Neural cell (in vitro differentiated cells): ENCODE results near the gene ZDHHC7. TPM values are rescaled to one million over a fixed set of nuclear protein-coding genes. Genes with fewer than 3 reads are reported as not detected.

Experiments
- H2AFZ ChIP-seq: fragments of 200-600, 300-800 bp; sonication (generic), shearing (Covaris generic); 2 replicates; pipeline ENCODE4 v1.6.0; 2014; ENCODE audit warnings: low read depth, mild to moderate bottlenecking, antibody characterized with exemption, low read length, moderate library complexity
- H3F3A ChIP-seq: fragments of 200-600 bp; shearing (Covaris generic); 2 replicates; pipeline ENCODE4 v1.6.1; 2016; ENCODE audit warnings: mild to moderate bottlenecking, moderate library complexity, mixed read lengths, antibody characterized with exemption, low read length; ENCODE audit not compliant: insufficient read depth, poor library complexity, severe bottlenecking
- H3K27ac ChIP-seq: fragments of 200-600, 300-800 bp; sonication (generic), shearing (Covaris generic); 2 replicates; pipeline ENCODE4 v1.5.1; 2014; ENCODE audit warnings: mild to moderate bottlenecking, low read length, moderate library complexity
- H3K27me3 ChIP-seq: fragments of 300-800, 200-600 bp; sonication (generic), shearing (Covaris generic); 2 replicates; pipeline ENCODE4 v1.6.0; 2014; ENCODE audit warnings: mild to moderate bottlenecking, low read depth, low read length, moderate library complexity; ENCODE audit not compliant: insufficient read depth
- H3K36me3 ChIP-seq: fragments of 300-800, 200-600 bp; sonication (generic), shearing (Covaris generic); 2 replicates; pipeline ENCODE4 v1.5.1; 2014; ENCODE audit warnings: mild to moderate bottlenecking, antibody characterized with exemption, low read length, moderate library complexity; ENCODE audit not compliant: insufficient read depth
- H3K4me2 ChIP-seq: fragments of 300-800, 200-600 bp; sonication (generic), shearing (Covaris generic); 2 replicates; pipeline ENCODE4 v1.6.0; 2014; ENCODE audit warnings: mild to moderate bottlenecking, low read length
- H3K4me3 ChIP-seq: fragments of 300-800, 200-600 bp; sonication (generic), shearing (Covaris generic); 2 replicates; pipeline ENCODE4 v1.5.1; 2014; ENCODE audit warnings: mild to moderate bottlenecking, low read length, moderate library complexity
- H3K79me2 ChIP-seq: fragments of 200-600 bp; shearing (Covaris generic); replicated peaks from 2 replicates; pipeline ENCODE4 v1.6.0; 2014; ENCODE audit warnings: mild to moderate bottlenecking, low read length, moderate library complexity; ENCODE audit not compliant: insufficient read depth
- H3K9ac ChIP-seq: fragments of 300-800, 200-600 bp; sonication (generic), shearing (Covaris generic); 2 replicates; pipeline ENCODE4 v1.6.1; 2016; ENCODE audit warnings: mild to moderate bottlenecking, low read length, mixed read lengths
- H3K9me2 ChIP-seq: fragments of 200-600 bp; shearing (Covaris generic); 2 replicates; pipeline ENCODE4 v1.6.1; 2016; ENCODE audit warnings: mild to moderate bottlenecking, low read length, mixed read lengths; ENCODE audit not compliant: insufficient read depth
- H3K9me3 ChIP-seq: fragments of 200-600, 300-800 bp; sonication (generic), shearing (Covaris generic); 2 replicates; pipeline ENCODE4 v1.6.1; 2016; ENCODE audit warnings: mild to moderate bottlenecking, mixed run types, low read length, moderate library complexity, mixed read lengths
- H4K20me1 ChIP-seq: fragments of 200-600 bp; shearing (Covaris generic); 2 replicates; pipeline ENCODE4 v1.6.1; 2016; ENCODE audit warnings: mild to moderate bottlenecking, mixed run types; ENCODE audit not compliant: insufficient read depth
- CTCF ChIP-seq: fragments of 450-650 bp; IDR thresholded peaks from 2 replicates; pipeline ENCODE4 v1.5.1; 2014; ENCODE audit warnings: antibody characterized with exemption, mild to moderate bottlenecking, moderate library complexity; ENCODE audit not compliant: poor library complexity, severe bottlenecking
- EP300 ChIP-seq: fragments of 450-650 bp; conservative IDR thresholded peaks from 2 replicates; pipeline ENCODE4 v1.6.1; 2014; ENCODE audit warnings: antibody characterized with exemption, mild to moderate bottlenecking, moderate library complexity; ENCODE audit not compliant: poor library complexity, severe bottlenecking
- EZH2 ChIP-seq: fragments of 200-600, 300-800 bp; shearing (Covaris generic), sonication (generic); IDR thresholded peaks from 2 replicates; pipeline ENCODE4 v1.6.1; 2014; ENCODE audit warnings: antibody characterized with exemption, low read length, borderline replicate concordance, mild to moderate bottlenecking; ENCODE audit not compliant: insufficient read depth, poor library complexity, severe bottlenecking
- MXI1 ChIP-seq: fragments of 450-650 bp; conservative IDR thresholded peaks from 2 replicates; pipeline ENCODE4 v1.6.1; 2014; ENCODE audit warnings: antibody characterized with exemption, mild to moderate bottlenecking; ENCODE audit not compliant: poor library complexity, severe bottlenecking
- POLR2AphosphoS5 ChIP-seq: IDR thresholded peaks from 2 replicates; pipeline ENCODE4 v1.6.1; 2012
- RAD21 ChIP-seq: fragments of 450-650 bp; conservative IDR thresholded peaks from 2 replicates; pipeline ENCODE4 v1.6.1; 2014; ENCODE audit warnings: antibody characterized with exemption, mild to moderate bottlenecking, moderate library complexity
- REST ChIP-seq: IDR thresholded peaks from 2 replicates; pipeline ENCODE4 v1.6.1; 2012; ENCODE audit warnings: borderline replicate concordance
- SMC3 ChIP-seq: fragments of 450-650 bp; conservative IDR thresholded peaks from 2 replicates; pipeline ENCODE4 v1.6.1; 2014; ENCODE audit warnings: antibody characterized with exemption, mild to moderate bottlenecking, moderate library complexity; ENCODE audit not compliant: poor library complexity
- TAF1 ChIP-seq: IDR thresholded peaks from 2 replicates; pipeline ENCODE4 v1.6.1; 2012; ENCODE audit warnings: low read depth
- polyA plus RNA-seq: library from polyadenylated mRNA; depleted of rRNA; stranded (reverse); fragments of >200 nt; gene quantifications from 2 replicates; pipeline ENCODE4 v1.2.3, GENCODE V29; 2014

The ZDHHC7 gene
- polyA plus RNA-seq, 1 donor from 2014 or later = 33.8 TPM

- Histone ChIP-seq H3K4me2 (no peak overlapping the region), H3K36me3 (no peaks in the 10 kb centered on the region), H3K9me2 (no peaks in the 10 kb centered on the region), H3F3A (no peaks in the 10 kb centered on the region), H3K9me3 (no peaks in the 10 kb centered on the region), H3K79me2 (no peaks in the 10 kb centered on the region), H3K9ac (no peak overlapping the region), H4K20me1 (no peaks in the 10 kb centered on the region), H2AFZ (no peak overlapping the region), H3K27ac (no peak overlapping the region), H3K27me3 (no peaks in the 10 kb centered on the region), H3K4me3 (no peak overlapping the region)
- no peak for TF ChIP-seq RAD21
- no peak for TF ChIP-seq CTCF
- TF ChIP-seq EZH2 = no peak
- no peak for TF ChIP-seq SMC3
- TF ChIP-seq EP300 = no peak
- TF ChIP-seq POLR2AphosphoS5 = no peak
- TF ChIP-seq MXI1 = no peak
- TF ChIP-seq REST = no peak
- no peak for TF ChIP-seq TAF1
Observed at GRCh38 chr16:84992717-84993075, 18.6 kb downstream of the ZDHHC7 start.

- Histone ChIP-seq H3K79me2 (no peaks in the 10 kb centered on the region), H3F3A (no peaks in the 10 kb centered on the region), H4K20me1 (no peaks in the 10 kb centered on the region), H3K27me3 (no peaks in the 10 kb centered on the region), H3K4me3 (no peak overlapping the region), H3K9me3 (no peaks in the 10 kb centered on the region), H2AFZ (no peak overlapping the region), H3K27ac (no peak overlapping the region), H3K9me2 (no peaks in the 10 kb centered on the region), H3K9ac (no peak overlapping the region), H3K4me2 (no peak overlapping the region), H3K36me3 (no peaks in the 10 kb centered on the region)
- TF ChIP-seq CTCF (no peak), SMC3 (no peak), RAD21 (no peak), POLR2AphosphoS5 (no peak), REST (no peak), TAF1 (no peak)
Observed at GRCh38 chr16:84990782-84991181, 20.6 kb downstream of the ZDHHC7 start.
